ENCODE data around the gene HINT3.
"Not testable (repeated sequence)": the region's sequence is repeated elsewhere in the genome, so short reads cannot be mapped to it uniquely, and the experiment has no call there.

The HINT3 gene

GRCh38 chr6:126010040-126010439, 53.5 kb downstream of the HINT3 start:
- no peak for DNase-seq

- DNase-seq, result no peak
These were observed 59.3 kb downstream of the HINT3 start for GRCh38 chr6:126015863-126016262.

- no peak for DNase-seq
These were observed 60.0 kb downstream of the HINT3 start for GRCh38 chr6:126016591-126016990.

- DNase-seq, result no peak
These were observed 61.1 kb downstream of the HINT3 start for GRCh38 chr6:126017668-126018067.

- DNase-seq, result no peak
These were observed 63.9 kb downstream of the HINT3 start for GRCh38 chr6:126020305-126021050.

GRCh38 chr6:126023474-126023873, 66.9 kb downstream of the HINT3 start:
- not testable (repeated sequence) for DNase-seq

- DNase-seq, result no peak
These were observed 69.4 kb downstream of the HINT3 start for GRCh38 chr6:126026001-126026400.

- DNase-seq, result no peak
These were observed 71.0 kb downstream of the HINT3 start for GRCh38 chr6:126027601-126028000.

Measured in NCI-H1694 treated with DMSO at 0.1 percent for 48 hours (cell line).